ENCODE data around the gene MSI2. TPM values are rescaled to one million over a fixed set of nuclear protein-coding genes. Genes with fewer than 3 reads are reported as not detected.
A peak's percentile ranks its signal among the peaks of the same experiment; 100 is the strongest.

The MSI2 gene
- total and polyA plus RNA-seq, 4 donors: 9.4 to 64.0 (median 30.4) TPM

- Histone ChIP-seq H3K36me3 (ENCODE audit: control insufficient read depth in 4 of 4, insufficient read depth in 4 of 4, low read length in 4 of 4) (no peaks in the 10 kb centered on the region), H3K4me3 (no peak overlapping the region), H3K27me3 (ENCODE audit: control insufficient read depth in 3 of 3, insufficient read depth in 3 of 3, low read length in 2 of 3) (no peaks in the 10 kb centered on the region), H3K27ac (ENCODE audit: low read depth in 1 of 2, low read length in 1 of 2) (no peak overlapping the region), H3K9me3 (ENCODE audit: control insufficient read depth in 4 of 4, insufficient read depth in 3 of 4, low read length in 3 of 4) (peaks cover 0 to 3% (median 1%) of the 10 kb centered on the region in 4 donors), H3K4me1 (ENCODE audit: control insufficient read depth in 5 of 5, insufficient read depth in 5 of 5, low read length in 5 of 5) (peaks cover 0 to 18% (median 5%) of the 10 kb centered on the region in 5 donors), H3K9ac (ENCODE audit: insufficient read depth in 1 of 2, low read length in 2 of 2) (no peak overlapping the region)
- TF ChIP-seq, protein P1, sequence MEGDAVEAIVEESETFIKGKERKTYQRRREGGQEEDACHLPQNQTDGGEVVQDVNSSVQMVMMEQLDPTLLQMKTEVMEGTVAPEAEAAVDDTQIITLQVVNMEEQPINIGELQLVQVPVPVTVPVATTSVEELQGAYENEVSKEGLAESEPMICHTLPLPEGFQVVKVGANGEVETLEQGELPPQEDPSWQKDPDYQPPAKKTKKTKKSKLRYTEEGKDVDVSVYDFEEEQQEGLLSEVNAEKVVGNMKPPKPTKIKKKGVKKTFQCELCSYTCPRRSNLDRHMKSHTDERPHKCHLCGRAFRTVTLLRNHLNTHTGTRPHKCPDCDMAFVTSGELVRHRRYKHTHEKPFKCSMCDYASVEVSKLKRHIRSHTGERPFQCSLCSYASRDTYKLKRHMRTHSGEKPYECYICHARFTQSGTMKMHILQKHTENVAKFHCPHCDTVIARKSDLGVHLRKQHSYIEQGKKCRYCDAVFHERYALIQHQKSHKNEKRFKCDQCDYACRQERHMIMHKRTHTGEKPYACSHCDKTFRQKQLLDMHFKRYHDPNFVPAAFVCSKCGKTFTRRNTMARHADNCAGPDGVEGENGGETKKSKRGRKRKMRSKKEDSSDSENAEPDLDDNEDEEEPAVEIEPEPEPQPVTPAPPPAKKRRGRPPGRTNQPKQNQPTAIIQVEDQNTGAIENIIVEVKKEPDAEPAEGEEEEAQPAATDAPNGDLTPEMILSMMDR (IDR thresholded peaks at IDR 0.05; ENCODE audit: control extremely low read depth, extremely low read depth): no peak
- no peak for ATAC-seq (ENCODE audit: insufficient read depth, low FRiP score)
- DNase-seq: peak in 2 of 3 donors; percentile 20 to 31
- 56 to 67% methylated on average over 3 of the region's 3 CpGs for WGBS, 2 donors
Observed at GRCh38 chr17:57696050-57696449, 439.7 kb downstream of the MSI2 start.

DNA sequence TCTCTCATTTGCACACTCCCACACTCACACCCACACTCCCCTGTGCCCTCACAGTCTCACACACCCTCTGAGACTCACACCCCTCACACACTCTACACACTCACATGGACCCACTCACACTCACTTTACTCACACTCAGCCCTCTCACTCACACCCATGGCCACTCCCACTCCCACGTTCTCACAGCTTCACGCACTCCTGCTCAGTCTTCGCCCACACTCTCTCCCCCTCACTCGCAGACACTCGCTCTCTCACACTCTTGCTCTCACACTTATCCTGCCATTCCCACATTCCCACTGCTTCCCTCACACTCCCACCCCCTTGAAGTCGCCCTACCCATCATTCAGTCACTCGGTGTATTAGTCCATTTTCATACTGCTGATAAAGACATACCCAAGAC is 440.9 kb downstream of the MSI2 start:
- Histone ChIP-seq H3K9ac (ENCODE audit: insufficient read depth in 1 of 2, low read length in 2 of 2) (no peak overlapping the region), H3K36me3 (ENCODE audit: control insufficient read depth in 4 of 4, insufficient read depth in 4 of 4, low read length in 4 of 4) (no peaks in the 10 kb centered on the region), H3K27me3 (ENCODE audit: control insufficient read depth in 3 of 3, insufficient read depth in 3 of 3, low read length in 2 of 3) (no peaks in the 10 kb centered on the region), H3K4me3 (no peak overlapping the region), H3K9me3 (ENCODE audit: control insufficient read depth in 4 of 4, insufficient read depth in 3 of 4, low read length in 3 of 4) (peaks cover 0 to 3% (median 1%) of the 10 kb centered on the region in 4 donors), H3K4me1 (ENCODE audit: control insufficient read depth in 5 of 5, insufficient read depth in 5 of 5, low read length in 5 of 5) (peaks cover 0 to 20% (median 5%) of the 10 kb centered on the region in 5 donors), H3K27ac (ENCODE audit: low read depth in 1 of 2, low read length in 1 of 2) (no peak overlapping the region)
- 90 to 96% methylated on average over 7 of the region's 7 CpGs for WGBS, 2 donors
- TF ChIP-seq, protein P1 (IDR thresholded peaks at IDR 0.05; ENCODE audit: control extremely low read depth, extremely low read depth): no peak
- ATAC-seq (ENCODE audit: insufficient read depth, low FRiP score): no peak
- DNase-seq: no peak

GRCh38 chr17:57697891-57698711 is 441.8 kb downstream of the MSI2 start:
- H3K36me3 ChIP-seq (ENCODE audit: control insufficient read depth in 4 of 4, insufficient read depth in 4 of 4, low read length in 4 of 4): no peaks in the 10 kb centered on the region
- no peak for ATAC-seq (ENCODE audit: insufficient read depth, low FRiP score)
- H3K27ac ChIP-seq (ENCODE audit: low read depth in 1 of 2, low read length in 1 of 2): no peak overlapping the region
- H3K4me1 ChIP-seq (ENCODE audit: control insufficient read depth in 5 of 5, insufficient read depth in 5 of 5, low read length in 5 of 5): peaks cover 0 to 20% (median 5%) of the 10 kb centered on the region in 5 donors
- H3K9ac ChIP-seq (ENCODE audit: insufficient read depth in 1 of 2, low read length in 2 of 2): no peak overlapping the region
- DNase-seq: no peak
- peaks cover 0 to 3% (median 1%) of the 10 kb centered on the region in 4 donors for H3K9me3 ChIP-seq (ENCODE audit: control insufficient read depth in 4 of 4, insufficient read depth in 3 of 4, low read length in 3 of 4)
- H3K27me3 ChIP-seq (ENCODE audit: control insufficient read depth in 3 of 3, insufficient read depth in 3 of 3, low read length in 2 of 3): no peaks in the 10 kb centered on the region
- TF ChIP-seq, protein P1 (IDR thresholded peaks at IDR 0.05; ENCODE audit: control extremely low read depth, extremely low read depth): no peak
- WGBS, 2 donors: 73 to 74% methylated on average over 12 of the region's 12 CpGs
- no peak overlapping the region for H3K4me3 ChIP-seq
